ENCODE measurements around the gene CDK3. TPM values are rescaled to one million over a fixed set of nuclear protein-coding genes. Genes with fewer than 3 reads are reported as not detected.
"Not testable (repeated sequence)": the region's sequence is repeated elsewhere in the genome, so short reads cannot be mapped to it uniquely, and the experiment has no call there.

Gene CDK3
- total RNA-seq, 2 donors from 2014 or later, result 8.7 to 9.1 TPM

- H3K27ac Mint-ChIP-seq, result no peak overlapping the region
- H3K4me3 Mint-ChIP-seq, result no peak overlapping the region
- ATAC-seq (replicated peaks in 1 of 2) (no peak), DNase-seq (no peak)
- no peaks in the 10 kb centered on the region for H3K9me3 Mint-ChIP-seq
- H3K4me1 Mint-ChIP-seq (ENCODE audit: low read depth), result peaks cover 16% of the 10 kb centered on the region
- no peaks in the 10 kb centered on the region for H3K27me3 Mint-ChIP-seq (ENCODE audit: low read depth)
- H3K36me3 Mint-ChIP-seq (ENCODE audit: insufficient read depth in 2 of 2), result no peaks in the 10 kb centered on the region
Observed at GRCh38 chr17:76025294-76025693, 24.6 kb downstream of the CDK3 start.

- Mint-ChIP-seq H3K4me1 (ENCODE audit: low read depth) (peaks cover 16% of the 10 kb centered on the region), H3K9me3 (no peaks in the 10 kb centered on the region), H3K36me3 (ENCODE audit: insufficient read depth in 2 of 2) (no peaks in the 10 kb centered on the region), H3K4me3 (no peak overlapping the region), H3K27ac (no peak overlapping the region), H3K27me3 (ENCODE audit: low read depth) (no peaks in the 10 kb centered on the region)
- DNase-seq (no peak), ATAC-seq (replicated peaks in 1 of 2) (no peak)
Observed at GRCh38 chr17:76026714-76027158, 26.1 kb downstream of the CDK3 start.

GRCh38 chr17:76027159-76027839 lies 26.6 kb downstream of the CDK3 start, which contains the start of gene EVPL:
Gene EVPL (minus strand): TSS chr17:76027306. CDS start chr17:76027198, 108 bp downstream.
- no peaks in the 10 kb centered on the region for H3K36me3 Mint-ChIP-seq (ENCODE audit: insufficient read depth in 2 of 2)
- DNase-seq, result no peak
- no peak for ATAC-seq (replicated peaks in 1 of 2)
- H3K27me3 Mint-ChIP-seq (ENCODE audit: low read depth), result no peaks in the 10 kb centered on the region
- H3K4me1 Mint-ChIP-seq (ENCODE audit: low read depth), result peaks cover 16% of the 10 kb centered on the region
- H3K9me3 Mint-ChIP-seq, result no peaks in the 10 kb centered on the region
- H3K4me3 Mint-ChIP-seq, result no peak within 1 kb of the TSS
- no peak within 1 kb of the TSS for H3K27ac Mint-ChIP-seq

- Mint-ChIP-seq H3K36me3 (ENCODE audit: insufficient read depth in 2 of 2) (no peaks in the 10 kb centered on the region), H3K27me3 (ENCODE audit: low read depth) (no peaks in the 10 kb centered on the region), H3K4me3 (no peak overlapping the region), H3K4me1 (ENCODE audit: low read depth) (peaks cover 24% of the 10 kb centered on the region), H3K9me3 (no peaks in the 10 kb centered on the region), H3K27ac (no peak overlapping the region)
- ATAC-seq (replicated peaks in 1 of 2) (no peak), DNase-seq (no peak)
Observed at GRCh38 chr17:76032073-76032779, 31.6 kb downstream of the CDK3 start.

- ATAC-seq (replicated peaks in 1 of 2) (no peak), DNase-seq (no peak)
- Mint-ChIP-seq H3K4me1 (ENCODE audit: low read depth) (peaks cover 20% of the 10 kb centered on the region), H3K36me3 (ENCODE audit: insufficient read depth in 2 of 2) (no peaks in the 10 kb centered on the region), H3K4me3 (no peak overlapping the region), H3K27ac (no peak overlapping the region), H3K9me3 (no peaks in the 10 kb centered on the region), H3K27me3 (ENCODE audit: low read depth) (no peaks in the 10 kb centered on the region)
Observed at GRCh38 chr17:76032780-76033108, 32.1 kb downstream of the CDK3 start.

- no peak for DNase-seq
- H3K9me3 Mint-ChIP-seq, result no peaks in the 10 kb centered on the region
- H3K4me1 Mint-ChIP-seq (ENCODE audit: low read depth), result peaks cover 20% of the 10 kb centered on the region
- H3K27ac Mint-ChIP-seq, result no peak overlapping the region
- no peak overlapping the region for H3K4me3 Mint-ChIP-seq
- ATAC-seq (replicated peaks in 1 of 2), result no peak
- H3K36me3 Mint-ChIP-seq (ENCODE audit: insufficient read depth in 2 of 2), result peaks cover 0 to 1% of the 10 kb centered on the region in 2 donors
- no peaks in the 10 kb centered on the region for H3K27me3 Mint-ChIP-seq (ENCODE audit: low read depth)
Observed at GRCh38 chr17:76033139-76033538, 32.5 kb downstream of the CDK3 start.

GRCh38 chr17:76034428-76035350 lies 34.0 kb downstream of the CDK3 start:
- DNase-seq (no peak), ATAC-seq (replicated peaks in 1 of 2) (no peak)
- peaks cover 0 to 3% of the 10 kb centered on the region in 2 donors for H3K36me3 Mint-ChIP-seq (ENCODE audit: insufficient read depth in 2 of 2)
- peak overlapping the region; percentile 52 for H3K27ac Mint-ChIP-seq
- H3K27me3 Mint-ChIP-seq (ENCODE audit: low read depth), result no peaks in the 10 kb centered on the region
- no peak overlapping the region for H3K4me3 Mint-ChIP-seq
- H3K9me3 Mint-ChIP-seq, result no peaks in the 10 kb centered on the region
- peaks cover 12% of the 10 kb centered on the region for H3K4me1 Mint-ChIP-seq (ENCODE audit: low read depth)

GRCh38 chr17:76036497-76037261 lies 36.0 kb downstream of the CDK3 start:
- Mint-ChIP-seq H3K4me1 (ENCODE audit: low read depth) (peaks cover 8% of the 10 kb centered on the region), H3K4me3 (no peak overlapping the region), H3K27ac (no peak overlapping the region), H3K27me3 (ENCODE audit: low read depth) (no peaks in the 10 kb centered on the region), H3K36me3 (ENCODE audit: insufficient read depth in 2 of 2) (peaks cover 3 to 8% of the 10 kb centered on the region in 2 donors), H3K9me3 (no peaks in the 10 kb centered on the region)
- ATAC-seq (replicated peaks in 1 of 2), result no peak
- no peak for DNase-seq

GRCh38 chr17:76038050-76038449 lies 37.4 kb downstream of the CDK3 start:
- peak overlapping the region; percentile 8 for H3K27ac Mint-ChIP-seq
- no peak overlapping the region for H3K4me3 Mint-ChIP-seq
- no peaks in the 10 kb centered on the region for H3K27me3 Mint-ChIP-seq (ENCODE audit: low read depth)
- ATAC-seq (replicated peaks in 1 of 2), result no peak
- DNase-seq, result no peak
- H3K4me1 Mint-ChIP-seq (ENCODE audit: low read depth), result peaks cover 8% of the 10 kb centered on the region
- no peaks in the 10 kb centered on the region for H3K9me3 Mint-ChIP-seq
- peaks cover 6 to 8% of the 10 kb centered on the region in 2 donors for H3K36me3 Mint-ChIP-seq (ENCODE audit: insufficient read depth in 2 of 2)

- Mint-ChIP-seq H3K9me3 (no peaks in the 10 kb centered on the region), H3K4me1 (ENCODE audit: low read depth) (peaks cover 8% of the 10 kb centered on the region), H3K27me3 (ENCODE audit: low read depth) (no peaks in the 10 kb centered on the region), H3K4me3 (no peak overlapping the region), H3K36me3 (ENCODE audit: insufficient read depth in 2 of 2) (peaks cover 8 to 15% of the 10 kb centered on the region in 2 donors), H3K27ac (no peak overlapping the region)
- no peak for DNase-seq
- no peak for ATAC-seq (replicated peaks in 1 of 2)
Observed at GRCh38 chr17:76039121-76039520, 38.5 kb downstream of the CDK3 start.

- ATAC-seq (replicated peaks in 1 of 2) (no peak), DNase-seq (no peak)
- Mint-ChIP-seq H3K27ac (no peak overlapping the region), H3K9me3 (no peaks in the 10 kb centered on the region), H3K4me3 (no peak overlapping the region), H3K36me3 (ENCODE audit: insufficient read depth in 2 of 2) (peaks cover 8 to 23% of the 10 kb centered on the region in 2 donors), H3K27me3 (ENCODE audit: low read depth) (no peaks in the 10 kb centered on the region), H3K4me1 (ENCODE audit: low read depth) (peaks cover under 1% of the 10 kb centered on the region)
Observed at GRCh38 chr17:76040376-76040775, 39.7 kb downstream of the CDK3 start.

- peaks cover 9 to 33% of the 10 kb centered on the region in 2 donors for H3K36me3 Mint-ChIP-seq (ENCODE audit: insufficient read depth in 2 of 2)
- H3K27ac Mint-ChIP-seq; ATAC-seq (replicated peaks in 1 of 2); DNase-seq; H3K9me3 Mint-ChIP-seq; H3K4me3 Mint-ChIP-seq; H3K27me3 Mint-ChIP-seq (ENCODE audit: low read depth); H3K4me1 Mint-ChIP-seq (ENCODE audit: low read depth): not testable (repeated sequence)
Observed at GRCh38 chr17:76042868-76043267, 42.2 kb downstream of the CDK3 start.

All from activated T-cell treated with anti-CD3 and anti-CD28 coated beads, Interleukin-2, amount 50 U/mL, for 72 hours (primary cell).